HG02610 (cell line): ENCODE measurements around the gene STRIT1.

Source experiments
- ATAC-seq: cut with Tn5 transposase; IDR thresholded peaks from one replicate; pipeline ENCODE4 v1.9.1; 2021; ENCODE audit warnings: mild to moderate bottlenecking, moderate library complexity; ENCODE audit not compliant: unreplicated experiment

The STRIT1 gene

DNA sequence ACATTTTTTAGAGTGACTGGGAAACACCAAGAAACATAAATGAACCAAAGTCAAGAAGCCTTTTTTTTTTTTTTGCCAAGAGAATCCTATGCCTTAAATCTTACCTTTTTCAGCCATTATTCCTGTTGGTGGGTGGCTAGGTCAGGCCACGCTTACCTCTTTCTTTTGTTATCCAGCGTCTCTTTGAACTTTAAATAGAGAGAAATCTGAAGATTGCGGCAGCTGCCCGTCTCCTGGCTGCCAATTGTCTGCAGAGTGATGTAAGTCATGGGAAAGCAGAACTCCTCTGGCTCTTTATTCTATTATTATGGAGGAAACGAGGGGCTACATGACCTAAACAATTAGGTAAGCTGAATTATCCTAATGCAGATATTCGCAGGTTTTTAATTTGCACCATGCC lies at the start of gene STRIT1:
Gene STRIT1, minus strand, starts transcription at position 168 of the 400 bp plus-strand sequence.
- ATAC-seq: no peak

DNA sequence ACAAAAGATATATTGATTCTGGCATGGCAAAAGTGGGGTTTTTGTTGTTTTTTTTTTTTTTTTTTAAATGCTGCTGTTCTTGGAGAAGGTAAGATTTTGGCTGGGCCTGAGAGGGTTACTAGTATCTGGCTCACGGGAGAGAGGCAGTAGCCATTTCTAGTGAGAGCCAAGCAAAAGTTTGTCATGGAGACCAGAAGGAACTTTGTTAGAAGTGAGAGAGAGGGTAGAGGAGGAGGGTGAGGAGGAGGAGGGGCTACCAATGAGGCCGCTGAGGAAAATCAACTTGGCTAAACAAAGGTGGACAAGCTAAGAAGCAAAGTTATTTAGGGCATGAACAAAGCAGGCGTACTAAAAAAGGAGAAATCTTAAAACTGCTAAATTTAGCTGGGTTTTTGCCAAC lies 48.9 kb upstream of the STRIT1 start:
- no peak for ATAC-seq

DNA sequence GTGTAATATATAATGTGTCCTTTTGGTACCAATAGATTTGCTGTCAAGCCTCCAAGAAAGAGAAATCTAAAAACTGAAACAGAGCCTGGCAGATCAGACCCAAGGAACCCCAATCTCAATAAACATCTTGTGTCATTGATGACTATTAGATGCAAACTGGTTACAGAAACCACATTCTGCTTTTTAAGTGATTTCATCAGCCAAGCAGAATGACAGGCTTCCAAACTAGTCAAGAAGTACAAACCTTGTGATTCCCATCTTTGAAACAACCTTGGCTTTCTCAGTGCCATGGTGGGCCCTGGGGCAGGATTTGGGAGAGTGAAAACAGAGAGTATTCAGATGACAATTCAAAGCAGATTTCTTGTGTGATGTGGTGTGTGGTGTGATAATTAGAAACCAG lies 45.6 kb upstream of the STRIT1 start:
- ATAC-seq: no peak

DNA sequence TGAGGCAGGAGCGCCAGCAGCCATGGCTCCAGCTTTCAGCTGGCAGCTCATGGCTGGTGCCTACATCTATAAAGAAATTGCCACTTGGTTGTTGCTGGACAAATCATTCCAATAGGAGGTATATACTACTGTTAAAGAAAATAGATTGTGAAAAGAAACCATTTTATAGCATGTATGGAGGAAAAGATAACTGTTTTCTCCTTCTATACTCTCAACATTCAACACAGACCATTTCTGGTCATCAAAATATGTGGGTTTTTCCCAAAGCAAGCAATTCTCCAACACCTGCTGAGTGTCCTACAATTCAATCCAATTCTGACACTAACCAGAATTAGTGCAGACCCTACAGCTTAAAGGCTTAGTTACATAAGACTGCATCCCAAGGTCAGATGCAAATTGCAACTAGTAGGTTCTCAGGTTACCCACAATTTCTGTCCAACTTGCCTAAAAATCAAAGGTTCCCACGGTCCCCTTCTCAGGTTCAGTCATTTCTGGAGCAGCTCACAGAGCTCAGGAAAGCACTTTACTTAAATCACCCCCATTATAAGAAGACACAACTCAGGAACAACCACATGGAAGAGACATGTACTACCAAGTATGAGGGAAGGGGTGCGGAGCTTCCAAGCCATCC lies 42.4 kb upstream of the STRIT1 start:
- ATAC-seq: peak; percentile 75

DNA sequence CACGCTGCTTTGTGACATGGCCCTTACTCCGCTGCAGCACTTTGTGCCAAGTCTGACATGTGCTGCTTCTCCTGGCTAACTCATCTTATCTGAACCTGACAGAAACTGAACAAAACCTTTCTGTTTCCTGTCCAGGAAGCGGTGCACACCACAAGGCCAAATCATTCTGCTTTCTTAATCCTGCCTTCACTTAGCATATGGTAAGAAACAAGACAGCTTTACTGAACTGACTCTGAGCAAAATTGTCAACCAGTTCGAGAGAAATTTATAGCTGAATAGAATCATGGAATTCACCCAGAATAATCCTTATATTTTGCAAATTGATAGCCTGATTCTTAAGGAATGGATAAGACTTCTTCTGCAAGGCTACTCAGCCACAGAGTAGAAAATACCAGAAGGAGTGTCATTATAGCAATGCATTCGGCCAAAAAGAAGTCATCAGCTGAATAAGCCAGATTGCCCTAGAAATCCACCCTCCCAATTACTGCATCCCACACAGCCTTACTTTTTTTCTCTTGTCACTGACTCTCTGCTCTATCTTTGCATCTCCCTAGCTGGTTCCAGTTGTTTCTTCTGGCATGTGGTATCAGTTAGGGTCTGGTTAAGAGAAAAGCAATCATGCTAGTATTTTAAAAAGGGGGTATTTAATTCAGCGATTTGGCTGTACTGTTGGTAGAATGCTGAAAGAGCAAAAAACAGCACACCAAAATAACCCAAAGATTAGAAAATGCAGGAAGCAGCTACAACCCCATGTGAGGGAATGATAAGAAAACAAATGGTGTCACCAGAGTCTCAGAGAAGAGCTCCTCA lies 41.6 kb upstream of the STRIT1 start:
- peak; percentile 87 for ATAC-seq

DNA sequence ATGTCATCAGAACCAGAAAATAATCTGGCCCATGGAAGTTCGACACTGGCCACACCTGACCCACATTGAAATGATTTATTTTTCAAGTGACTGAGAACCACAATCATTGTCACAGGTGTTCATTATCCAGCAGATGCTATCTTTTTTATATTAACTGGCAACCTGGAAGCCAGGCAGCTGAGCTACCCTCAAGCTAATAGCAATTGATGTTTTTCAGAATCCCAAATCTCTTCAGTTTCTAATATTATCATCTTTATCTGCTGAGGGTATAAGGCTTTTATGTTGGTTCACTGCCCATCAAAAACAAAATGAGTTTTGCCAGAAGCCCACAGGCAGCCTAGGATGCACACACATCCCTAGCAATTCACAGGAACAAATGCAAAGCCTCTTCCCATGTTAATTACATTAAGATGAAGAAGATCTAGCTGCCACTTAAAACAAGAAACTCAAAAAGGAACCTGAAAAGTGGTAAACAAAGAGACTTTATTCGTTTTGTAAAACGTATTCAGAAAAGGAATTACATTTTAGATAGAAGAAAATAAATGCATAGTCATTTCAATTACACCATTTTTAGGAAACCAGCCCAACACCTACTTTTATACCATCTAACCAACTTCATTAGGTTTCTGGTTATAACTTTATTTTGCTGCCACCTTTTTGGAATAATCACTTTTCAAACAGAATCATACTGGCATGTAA lies 40.9 kb upstream of the STRIT1 start:
- ATAC-seq: no peak

DNA sequence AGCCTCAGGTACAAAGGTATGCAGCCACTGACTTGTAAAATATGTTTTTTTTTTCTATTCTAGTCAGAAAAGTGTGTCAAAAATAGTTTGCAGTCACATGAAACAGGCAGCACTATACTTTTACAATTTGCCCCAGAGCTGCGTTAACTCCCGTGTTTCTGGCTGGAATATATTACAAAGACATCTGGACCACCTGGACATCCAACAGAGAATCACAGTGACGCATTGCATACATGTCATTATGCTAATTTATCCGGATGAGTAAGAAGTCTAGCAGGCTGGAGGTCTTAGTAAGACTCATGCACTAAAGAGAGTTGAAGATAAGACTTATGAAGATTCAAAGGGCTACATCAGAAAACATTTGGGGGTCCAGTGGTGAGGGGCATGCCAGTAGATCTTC lies 39.2 kb upstream of the STRIT1 start:
- ATAC-seq: no peak

DNA sequence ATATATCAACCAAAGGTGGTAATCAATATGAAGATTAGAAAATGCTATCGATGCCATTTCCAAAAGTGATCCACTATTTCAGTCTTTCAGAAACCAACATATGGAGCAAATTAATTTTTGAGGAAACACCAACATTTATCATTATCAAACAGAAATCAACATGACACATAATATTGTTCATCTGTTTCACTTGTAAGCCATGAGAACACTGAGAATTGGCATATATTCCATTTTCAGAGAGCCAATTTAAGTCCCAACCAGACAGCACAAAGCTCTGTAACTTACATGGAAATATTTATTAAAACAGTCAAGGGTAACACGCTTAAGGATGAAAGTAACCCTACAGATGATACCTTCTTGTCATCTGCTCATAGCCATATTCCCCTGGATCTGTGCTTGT lies 37.6 kb upstream of the STRIT1 start:
- no peak for ATAC-seq

DNA sequence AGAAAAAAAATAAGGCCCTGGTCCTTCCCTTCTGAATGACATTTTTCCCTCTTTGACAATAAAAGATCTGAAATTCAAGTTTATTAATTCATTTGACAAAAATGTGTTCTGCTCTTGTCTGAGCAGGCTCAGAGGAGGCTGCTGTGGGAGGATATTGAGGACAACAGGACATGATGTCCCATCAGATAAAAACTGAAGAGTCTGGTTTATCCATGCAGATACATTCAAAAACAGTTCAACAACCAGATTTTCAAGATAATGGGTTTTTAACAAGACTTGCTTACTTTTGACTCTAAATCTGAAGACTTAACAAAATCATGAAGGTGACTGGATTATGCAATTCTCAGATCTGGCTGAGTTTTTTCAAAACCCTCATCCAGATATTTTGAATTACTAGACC lies 36.9 kb upstream of the STRIT1 start:
- ATAC-seq: no peak

DNA sequence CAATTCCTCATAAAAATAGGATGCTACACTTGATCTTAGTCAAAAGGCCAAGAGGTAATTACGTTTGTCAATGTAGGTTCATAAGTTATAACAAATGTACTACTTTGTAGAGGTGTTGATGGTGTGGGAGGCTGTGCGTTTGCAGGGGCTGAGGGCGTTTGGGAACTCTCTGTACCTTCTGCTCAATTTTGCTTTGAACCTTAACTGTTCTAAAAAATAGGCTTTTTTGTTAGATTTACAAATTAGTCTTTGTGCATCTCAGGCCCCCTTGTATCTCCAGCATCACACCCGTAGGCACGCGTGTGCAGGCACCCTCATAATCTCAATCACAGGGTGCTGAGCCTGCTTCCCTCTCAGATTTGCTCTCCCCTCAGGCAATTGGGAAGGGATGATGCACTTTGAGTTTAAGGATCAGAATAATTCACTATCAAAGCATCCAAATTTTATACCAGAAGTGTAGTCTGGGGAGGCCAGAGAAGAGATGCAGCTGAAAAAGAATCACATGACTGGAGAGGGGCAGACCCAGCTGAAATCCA lies 36.1 kb upstream of the STRIT1 start:
- no peak for ATAC-seq

DNA sequence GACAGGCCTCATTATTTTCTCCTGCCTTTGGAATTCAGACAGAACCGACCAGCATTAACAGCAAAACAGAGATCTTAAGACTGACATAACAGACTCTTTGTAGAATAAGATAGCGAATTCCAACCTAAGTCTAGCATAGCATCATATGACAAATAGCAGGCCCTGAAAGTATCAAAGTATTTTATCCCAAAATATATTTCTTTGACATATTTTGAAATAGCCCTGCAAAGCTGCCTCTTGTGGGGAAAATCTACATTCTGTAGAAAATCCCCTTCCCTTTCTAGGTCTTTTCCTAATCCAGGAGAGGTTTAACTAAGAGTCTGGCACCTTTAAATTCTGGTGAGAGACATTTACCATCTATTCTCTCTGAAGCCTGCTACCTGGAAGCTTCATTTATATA lies 34.4 kb upstream of the STRIT1 start:
- ATAC-seq: no peak

DNA sequence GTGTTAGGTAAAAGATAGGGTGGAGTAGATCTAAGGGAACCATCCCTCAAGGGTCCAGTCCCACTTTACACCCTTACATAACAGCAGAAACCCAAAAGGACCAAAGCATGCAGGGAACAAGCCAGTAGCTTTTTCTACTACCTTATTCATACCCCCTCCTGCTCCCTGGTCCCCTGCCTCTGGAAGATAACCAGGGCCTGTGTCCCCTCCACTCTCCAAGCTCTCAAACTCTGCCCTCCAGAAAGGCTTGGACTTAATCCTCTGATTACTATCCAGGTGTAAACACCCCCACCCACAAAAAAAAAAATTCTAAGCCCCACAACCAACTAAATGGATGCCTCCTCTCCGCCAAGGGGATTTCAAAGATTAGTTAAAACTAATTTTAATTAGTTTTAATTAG lies 33.9 kb upstream of the STRIT1 start:
- ATAC-seq: no peak

DNA sequence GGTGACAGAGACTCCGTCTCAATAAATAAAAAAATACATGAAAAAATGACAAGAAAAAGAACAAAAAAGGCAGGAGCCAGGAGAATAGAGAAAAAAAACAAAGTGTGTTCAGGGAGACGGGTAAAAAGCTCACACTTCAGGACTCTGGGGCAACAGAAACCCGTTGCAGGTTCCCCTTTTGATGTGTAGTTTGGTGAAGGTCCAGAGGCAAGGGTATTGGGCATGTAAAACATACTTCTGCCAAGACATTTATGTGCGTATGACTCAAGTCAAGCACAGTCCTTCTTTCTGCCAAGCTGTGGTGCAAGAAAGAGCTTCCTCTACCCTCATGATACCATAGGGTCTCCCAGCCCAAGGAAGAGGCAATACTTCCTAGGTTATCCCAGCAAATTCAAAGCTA lies 33.4 kb upstream of the STRIT1 start:
- ATAC-seq: no peak

DNA sequence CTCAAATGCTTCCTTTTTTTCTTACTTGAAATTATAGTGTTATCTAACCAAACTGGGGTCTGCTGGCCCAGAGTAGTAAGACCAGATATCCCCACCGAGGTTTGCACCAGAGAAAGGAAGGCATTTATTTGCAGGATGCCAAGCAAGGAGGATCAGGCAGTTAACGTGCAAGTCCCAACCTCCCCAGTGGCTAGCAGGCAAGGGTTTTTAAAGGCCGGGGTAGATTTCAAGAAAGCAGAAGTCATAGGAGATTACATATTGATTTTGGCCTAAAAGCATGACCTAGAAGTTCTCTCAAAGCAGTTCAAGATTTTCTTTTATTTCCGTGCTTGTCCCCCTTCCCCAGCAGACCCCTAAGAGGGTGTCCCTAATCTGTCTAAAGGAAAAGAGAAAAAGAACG lies 32.8 kb upstream of the STRIT1 start:
- no peak for ATAC-seq

DNA sequence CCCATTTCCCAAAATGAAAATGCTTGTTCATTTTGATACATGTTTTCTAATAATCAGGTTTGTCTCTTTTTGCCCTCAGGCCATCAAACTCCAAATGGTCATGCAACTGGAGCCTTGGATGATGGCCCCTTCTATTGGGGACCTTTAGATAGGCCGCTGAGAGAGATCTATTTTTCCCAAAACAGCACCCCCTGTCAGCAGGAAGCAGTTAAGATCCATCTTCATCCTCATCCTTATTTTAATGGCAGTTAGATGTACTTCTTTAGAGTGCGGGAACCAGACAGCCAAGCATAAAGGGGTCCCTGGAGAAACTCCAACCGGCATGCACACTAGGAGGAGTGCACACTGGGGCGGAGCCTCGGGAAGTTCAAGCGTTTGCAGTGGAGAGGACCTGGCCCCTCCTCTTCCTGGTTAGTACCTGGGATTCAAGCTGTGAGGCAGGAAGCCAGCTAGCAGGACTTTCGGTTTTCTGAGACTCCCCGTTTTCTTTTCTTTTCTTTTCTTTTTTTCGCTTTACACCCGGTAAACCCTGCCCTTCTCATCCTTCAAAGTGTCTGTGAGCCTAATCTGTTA lies 31.9 kb upstream of the STRIT1 start:
- ATAC-seq: no peak

DNA sequence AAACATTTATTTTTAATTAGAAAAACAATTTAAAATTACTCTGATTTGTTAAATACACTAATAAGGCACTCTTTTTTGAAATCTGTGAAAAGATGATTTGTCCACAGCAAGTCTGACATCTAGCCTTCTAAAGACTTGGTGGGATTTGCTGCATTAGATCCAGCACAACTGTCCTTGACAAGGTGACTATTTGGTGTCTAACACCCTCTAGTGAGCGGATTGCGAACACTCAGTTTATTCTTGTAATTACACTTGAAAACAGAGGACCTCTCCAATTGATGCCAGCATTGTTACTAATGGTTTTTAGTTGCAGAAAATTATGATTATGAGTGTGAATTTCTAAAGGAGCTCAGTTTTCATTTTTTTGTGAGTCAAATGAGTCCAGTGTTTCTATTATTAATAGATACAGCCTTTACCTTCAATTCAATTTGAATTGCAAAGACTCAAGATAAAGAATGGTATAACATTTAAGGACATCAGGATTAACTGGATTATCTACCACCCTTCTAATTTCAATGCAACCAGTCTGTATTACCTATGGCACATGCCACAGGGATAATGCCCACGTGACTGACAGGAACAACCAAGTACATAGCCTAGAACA lies 29.7 kb upstream of the STRIT1 start:
- peak; percentile 85 for ATAC-seq

DNA sequence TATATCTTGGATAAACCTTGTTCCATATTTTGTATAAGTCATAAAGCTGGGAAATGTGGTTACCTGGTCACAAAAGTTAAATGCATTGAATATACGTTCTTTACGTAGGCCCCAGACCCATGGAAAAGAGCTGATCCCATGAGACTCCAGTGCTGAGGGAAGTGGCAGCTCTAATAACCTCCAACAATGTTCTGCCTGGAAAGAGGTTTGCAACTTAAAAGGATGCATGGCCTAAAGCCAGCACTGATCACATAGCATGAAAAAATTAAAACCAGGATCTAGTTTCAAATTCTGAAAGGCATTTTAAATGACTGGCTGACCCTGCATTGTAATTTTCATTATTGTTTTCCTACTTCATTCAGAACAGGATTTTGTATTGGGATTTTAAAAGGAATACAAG lies 27.9 kb upstream of the STRIT1 start:
- no peak for ATAC-seq

DNA sequence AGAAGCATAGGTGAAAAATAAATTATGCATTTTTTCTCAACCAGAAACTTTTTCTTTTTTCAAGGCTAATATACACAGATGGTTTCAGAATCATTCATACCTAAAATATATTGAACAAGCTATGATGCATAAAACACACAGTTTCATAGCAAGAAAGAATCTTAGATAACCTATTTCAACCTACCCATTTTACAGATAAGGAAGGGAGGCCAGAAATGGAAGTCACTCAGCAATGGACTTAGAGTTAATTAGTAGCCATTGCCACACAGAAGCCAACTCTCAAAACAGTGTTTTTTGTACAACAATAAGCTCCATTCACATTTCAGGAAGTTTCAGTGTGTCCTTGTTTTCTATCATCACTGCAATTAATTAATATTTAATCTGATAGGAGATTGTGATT lies 27.5 kb upstream of the STRIT1 start:
- no peak for ATAC-seq

DNA sequence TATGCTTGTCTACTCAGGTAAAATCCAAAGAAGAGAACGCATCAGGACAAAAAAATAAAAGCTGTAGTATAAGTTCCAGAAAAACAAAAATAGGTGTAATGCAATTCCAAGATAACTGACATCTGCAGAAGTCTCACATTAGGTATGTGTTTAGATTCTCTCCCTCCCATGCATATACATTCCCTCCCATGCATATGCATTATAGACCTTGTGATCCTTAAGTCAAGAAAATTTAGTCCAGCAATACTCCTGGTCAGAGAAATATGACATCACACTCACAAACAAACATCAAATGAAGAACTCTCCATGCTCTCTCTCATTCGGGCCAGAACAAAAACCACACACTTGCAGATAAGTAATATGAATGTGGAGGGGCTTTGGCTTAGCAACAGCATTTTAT lies 25.3 kb upstream of the STRIT1 start:
- no peak for ATAC-seq

DNA sequence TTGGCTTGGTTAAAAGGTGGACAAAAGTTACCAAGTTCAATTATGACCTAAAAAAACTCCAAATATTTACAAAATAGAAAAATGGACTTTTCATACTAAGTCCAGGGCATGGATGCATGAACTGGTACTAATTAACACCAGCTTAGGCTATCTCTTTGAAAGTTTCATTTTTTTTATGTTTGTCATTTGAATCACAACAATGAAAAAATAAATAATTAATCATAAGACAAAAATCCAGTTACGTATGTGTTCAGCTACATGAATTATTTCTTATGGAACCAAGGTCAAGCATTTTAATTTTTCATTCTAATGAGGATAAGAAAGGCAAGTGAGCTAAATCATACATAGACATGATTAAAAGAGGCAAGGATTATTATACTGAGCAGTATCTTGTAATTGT lies 23.7 kb upstream of the STRIT1 start:
- no peak for ATAC-seq

DNA sequence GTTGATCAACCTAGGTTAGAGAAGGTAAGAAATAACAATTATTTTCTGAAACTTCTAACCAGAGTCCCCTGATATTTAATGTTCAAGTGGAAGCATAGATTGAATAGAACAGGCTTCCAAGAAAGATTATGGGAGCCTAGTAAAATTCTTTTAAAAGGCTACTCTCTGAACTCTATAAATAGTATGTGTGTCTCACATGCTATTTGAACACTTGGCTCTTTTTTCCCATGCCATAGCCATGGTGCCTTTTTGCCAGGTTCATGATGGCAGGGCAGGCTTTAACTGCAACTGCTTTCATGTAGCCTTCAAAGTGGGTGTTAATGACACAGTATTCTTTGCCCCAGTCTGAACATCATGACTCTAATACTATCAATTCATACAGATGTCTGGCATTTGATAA lies 22.9 kb upstream of the STRIT1 start:
- ATAC-seq: no peak
